HEK293 (cell line): ENCODE results near the gene IQCF2.

ENCODE experiments used
- ZNF148 ChIP-seq: fragments of 450-650 bp; formaldehyde crosslinking; IDR thresholded peaks from 2 replicates; pipeline ENCODE4 v1.5.0; 2017; ENCODE audit warnings: missing biosample characterization, missing genetic modification characterization, borderline replicate concordance
- ZNF302 ChIP-seq: fragments of 450-650 bp; formaldehyde crosslinking; IDR thresholded peaks from 2 replicates; pipeline ENCODE4 v1.5.1; 2016; ENCODE audit warnings: missing biosample characterization, missing genetic modification characterization, low read depth
- TF ChIP-seq, protein P1 (sequence below): fragments of 450-650 bp; formaldehyde crosslinking; IDR thresholded peaks from 2 replicates; pipeline ENCODE4 v1.5.1; 2016; ENCODE audit warnings: missing biosample characterization, missing genetic modification characterization

DNA sequence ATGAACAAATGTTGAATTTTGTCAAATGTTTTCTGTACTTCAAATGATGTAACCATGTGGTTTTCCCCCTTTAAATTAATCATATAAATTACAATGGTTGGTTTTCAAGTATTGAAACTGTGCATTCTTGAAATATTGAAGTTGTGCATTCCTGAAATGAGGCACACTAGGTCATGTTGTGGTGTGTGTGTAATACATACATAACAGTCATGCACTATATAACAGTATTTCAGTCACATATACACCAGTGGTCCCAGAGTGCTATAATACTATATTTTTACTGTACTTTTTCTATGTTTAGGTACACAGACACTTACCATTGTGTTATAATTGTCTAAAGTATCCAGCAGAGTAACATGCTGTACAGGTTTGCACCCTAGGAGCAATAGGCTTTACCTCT, 25.0 kb downstream of the IQCF2 start:
- TF ChIP-seq, protein P1, sequence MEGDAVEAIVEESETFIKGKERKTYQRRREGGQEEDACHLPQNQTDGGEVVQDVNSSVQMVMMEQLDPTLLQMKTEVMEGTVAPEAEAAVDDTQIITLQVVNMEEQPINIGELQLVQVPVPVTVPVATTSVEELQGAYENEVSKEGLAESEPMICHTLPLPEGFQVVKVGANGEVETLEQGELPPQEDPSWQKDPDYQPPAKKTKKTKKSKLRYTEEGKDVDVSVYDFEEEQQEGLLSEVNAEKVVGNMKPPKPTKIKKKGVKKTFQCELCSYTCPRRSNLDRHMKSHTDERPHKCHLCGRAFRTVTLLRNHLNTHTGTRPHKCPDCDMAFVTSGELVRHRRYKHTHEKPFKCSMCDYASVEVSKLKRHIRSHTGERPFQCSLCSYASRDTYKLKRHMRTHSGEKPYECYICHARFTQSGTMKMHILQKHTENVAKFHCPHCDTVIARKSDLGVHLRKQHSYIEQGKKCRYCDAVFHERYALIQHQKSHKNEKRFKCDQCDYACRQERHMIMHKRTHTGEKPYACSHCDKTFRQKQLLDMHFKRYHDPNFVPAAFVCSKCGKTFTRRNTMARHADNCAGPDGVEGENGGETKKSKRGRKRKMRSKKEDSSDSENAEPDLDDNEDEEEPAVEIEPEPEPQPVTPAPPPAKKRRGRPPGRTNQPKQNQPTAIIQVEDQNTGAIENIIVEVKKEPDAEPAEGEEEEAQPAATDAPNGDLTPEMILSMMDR (tag by site-specific recombination): no peak
- no peak for TF ChIP-seq ZNF302 (tag by site-specific recombination)
- TF ChIP-seq ZNF148: no peak
